Activated CD8-positive, alpha-beta memory T cell treated with anti-CD3 and anti-CD28 coated beads for 36 hours (primary cell): ENCODE results near the gene MFAP1. TPM values are rescaled to one million over a fixed set of nuclear protein-coding genes. Genes with fewer than 3 reads are reported as not detected.

Experiments
- total RNA-seq, 2 experiments: library from RNA; stranded (reverse); gene quantifications; one replicate each; pipeline ENCODE4 v1.2.3, GENCODE V29; 2021

Gene MFAP1
- total RNA-seq, 2 experiments from 2014 or later = 51.2 to 54.1 TPM

Other genes with a start within 250 kb of the MFAP1 start
- 10 to 100 TPM; 25.7 to 30.6 TPM for gene PPIP5K1, start 234.5 kb downstream of the MFAP1 start, total RNA-seq
- gene CKMT1B, start 230.7 kb downstream of the MFAP1 start, total RNA-seq = under 1 TPM; 0.25 to 0.27 TPM
- gene STRC, start 205.9 kb downstream of the MFAP1 start, total RNA-seq = under 1 TPM; 0.17 to 0.19 TPM
- gene CATSPER2, start 175.8 kb downstream of the MFAP1 start, total RNA-seq = 1 to 10 TPM in 1 of 2 experiments, under 1 TPM in 1; 0.51 to 1.2 TPM
- gene CKMT1A, start 130.8 kb downstream of the MFAP1 start, total RNA-seq = not detected
- 100 to 1,000 TPM; 359 to 362 TPM for gene PDIA3, start 78.3 kb downstream of the MFAP1 start, total RNA-seq
- gene ELL3, start 47.7 kb downstream of the MFAP1 start, total RNA-seq = under 1 TPM; 0.23 to 0.46 TPM
- gene SERF2, start 32.4 kb downstream of the MFAP1 start, total RNA-seq = 100 to 1,000 TPM; 653 to 655 TPM
- under 1 TPM; 0.10 to 0.11 TPM for gene SERINC4, start 24.5 kb downstream of the MFAP1 start, total RNA-seq
- 10 to 100 TPM; 19.3 to 21.8 TPM for gene HYPK, start 24.1 kb downstream of the MFAP1 start, total RNA-seq
- 10 to 100 TPM; 81.5 to 83.0 TPM for gene WDR76, start 2.3 kb upstream of the MFAP1 start, total RNA-seq